22Rv1 (cell line): Measurements from ENCODE around the gene SLC4A3.
A peak's percentile ranks its signal among the peaks of the same experiment; 100 is the strongest.

Source experiments
- H3K27ac ChIP-seq: fragments of 450-650 bp; 2 replicates; pipeline ENCODE4 v1.5.1; 2017
- CTCF ChIP-seq: fragments of 450-650 bp; IDR thresholded peaks from 2 replicates; pipeline ENCODE4 v1.5.1; 2017; ENCODE audit warnings: mild to moderate bottlenecking
- ZFX ChIP-seq: fragments of 450-650 bp; IDR thresholded peaks from 2 replicates; pipeline ENCODE4 v1.6.1; 2017; ENCODE audit warnings: antibody characterized with exemption, borderline replicate concordance

SLC4A3 gene

DNA sequence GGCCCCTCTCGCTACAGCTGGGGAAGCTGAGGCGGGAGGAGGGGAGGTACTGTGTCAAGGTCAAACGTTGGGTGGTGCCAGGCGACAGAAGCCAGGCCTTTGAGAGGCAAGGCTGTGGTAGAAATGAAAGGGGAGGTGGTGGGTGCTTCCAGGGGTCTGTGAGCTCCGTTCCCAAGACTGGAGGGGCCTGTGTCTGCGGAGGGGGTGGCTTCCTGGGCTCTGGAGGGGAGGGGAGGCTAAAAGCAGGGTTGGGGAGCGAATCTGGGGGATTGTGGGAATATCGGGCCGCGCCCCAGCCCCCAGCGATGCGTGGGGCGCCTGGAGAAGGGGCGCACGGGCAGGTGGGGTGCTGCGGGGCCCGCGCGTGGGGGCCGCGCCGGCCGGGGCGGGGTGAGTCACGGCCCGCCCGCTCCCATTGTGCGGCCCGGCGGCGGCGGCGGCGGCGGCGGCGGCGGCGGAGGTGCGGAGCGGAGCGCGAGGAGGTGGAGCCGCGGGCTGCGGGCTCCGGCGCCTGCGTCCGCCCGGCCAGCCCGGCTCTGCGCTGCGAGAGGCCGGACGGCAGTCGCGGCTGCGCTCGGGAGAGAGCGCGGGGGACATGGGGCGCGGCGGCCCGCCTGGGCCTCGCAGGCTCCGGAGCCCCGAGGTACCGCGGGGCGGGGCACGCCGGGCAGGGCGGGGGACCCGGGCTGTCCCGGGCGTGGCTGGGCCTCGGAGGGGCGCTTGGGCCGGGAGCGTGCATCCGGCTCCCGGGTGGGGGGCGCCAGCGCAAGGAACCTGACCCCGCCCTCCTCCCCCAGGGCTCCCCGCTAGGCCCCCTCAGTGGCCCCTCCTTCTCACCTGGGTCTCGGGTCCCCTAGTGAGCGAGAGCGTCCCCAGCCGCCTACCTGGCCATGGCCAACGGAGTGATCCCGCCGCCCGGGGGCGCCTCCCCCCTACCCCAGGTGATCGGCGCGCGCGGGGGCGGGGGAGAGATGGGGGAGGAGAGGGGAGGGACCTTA lies at the start of gene SLC4A3:
Gene SLC4A3, plus strand, starts transcription at position 528 of the 998 bp plus-strand sequence. Its CDS starts 363 bp downstream, at position 891.
- TF ChIP-seq CTCF, result peak; percentile 42
- TF ChIP-seq ZFX, result no peak
- no peak within 1 kb of the TSS for H3K27ac ChIP-seq

DNA sequence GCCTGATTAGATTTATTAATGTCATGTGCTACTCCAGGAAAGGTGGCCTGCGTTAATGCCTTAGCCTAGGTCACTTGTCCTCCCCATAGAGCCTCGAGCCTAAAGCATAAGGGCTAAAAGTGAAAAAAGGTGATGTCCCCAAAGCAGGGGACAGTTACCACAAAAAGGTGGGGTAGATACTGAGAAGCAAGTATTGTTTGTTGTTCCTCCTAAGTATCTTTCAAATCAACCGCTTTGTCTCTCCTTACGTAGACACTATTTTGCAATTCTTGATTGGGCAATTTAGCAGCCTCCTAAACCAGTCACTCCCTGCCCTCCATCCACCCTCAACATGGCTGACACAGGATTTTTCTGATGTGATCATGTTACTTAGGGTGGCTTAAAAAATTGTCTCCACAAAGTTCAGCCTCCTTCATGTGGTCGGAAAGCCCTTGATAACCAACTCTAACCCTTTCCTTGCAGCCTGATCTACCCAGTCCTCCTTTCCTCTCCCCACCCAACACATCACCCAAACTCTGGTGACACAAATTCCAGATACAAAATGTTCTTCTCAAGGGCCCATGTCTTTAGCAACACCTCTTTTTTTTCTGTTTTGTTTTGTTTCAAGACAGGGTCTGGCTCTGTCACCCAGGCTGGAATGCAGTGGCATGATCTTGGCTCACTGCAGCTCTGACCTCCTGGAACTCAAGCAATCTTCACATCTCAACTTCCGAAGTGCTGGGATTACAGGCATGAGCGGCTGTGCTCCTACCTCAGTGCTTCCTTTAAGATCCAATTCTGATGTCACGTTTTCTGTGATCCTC lies 48.4 kb upstream of the SLC4A3 start:
- TF ChIP-seq ZFX (no peak), CTCF (no peak)
- H3K27ac ChIP-seq, result no peak overlapping the region

GRCh38 chr2:219581346-219581745 lies 46.1 kb upstream of the SLC4A3 start:
- no peak overlapping the region for H3K27ac ChIP-seq
- TF ChIP-seq ZFX, result no peak
- no peak for TF ChIP-seq CTCF

GRCh38 chr2:219591091-219591490 lies 36.3 kb upstream of the SLC4A3 start:
- no peak overlapping the region for H3K27ac ChIP-seq
- TF ChIP-seq ZFX, result no peak
- TF ChIP-seq CTCF, result no peak

DNA sequence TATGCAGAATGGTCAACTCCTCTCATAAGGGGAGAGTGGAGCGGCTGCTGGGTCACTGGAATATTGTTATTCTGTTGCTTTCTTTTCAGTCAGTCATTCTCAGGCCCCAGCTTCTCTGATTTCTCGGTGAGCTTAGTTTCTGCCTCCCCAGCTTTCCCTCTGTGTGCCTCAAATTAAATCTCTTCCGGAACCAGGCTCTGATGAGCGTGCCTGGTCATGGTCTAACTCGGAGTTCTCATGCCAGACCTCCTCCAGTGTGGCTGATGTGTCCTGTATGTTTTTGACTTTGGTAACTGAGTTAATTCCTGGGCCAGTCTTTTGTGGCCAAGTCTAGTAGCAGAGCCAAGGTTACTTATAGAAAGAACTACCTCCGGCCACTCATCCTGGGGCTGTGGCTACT lies 34.7 kb upstream of the SLC4A3 start:
- TF ChIP-seq CTCF (no peak), ZFX (no peak)
- no peak overlapping the region for H3K27ac ChIP-seq

DNA sequence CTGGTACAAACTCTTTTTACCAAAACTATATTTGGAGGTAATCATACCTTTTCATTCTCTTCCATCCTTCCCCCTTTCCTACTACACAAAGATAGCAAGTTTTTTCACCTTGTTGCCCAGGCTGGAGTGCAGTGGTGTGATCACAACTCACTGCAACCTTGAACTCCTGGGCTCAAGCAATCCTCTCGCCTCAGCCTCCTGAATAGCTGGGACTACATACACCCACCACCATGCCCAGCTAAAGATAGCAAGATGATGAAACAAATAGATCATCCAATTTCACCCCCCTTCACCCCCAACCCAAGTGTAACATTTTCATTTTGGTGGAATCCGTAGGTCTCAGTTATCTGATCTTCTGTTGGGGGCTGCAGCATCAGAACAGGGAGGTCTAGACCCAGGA lies 34.3 kb upstream of the SLC4A3 start:
- no peak for TF ChIP-seq ZFX
- no peak overlapping the region for H3K27ac ChIP-seq

- no peak for TF ChIP-seq CTCF
- no peak for TF ChIP-seq ZFX
- no peak overlapping the region for H3K27ac ChIP-seq
Measured at GRCh38 chr2:219595256-219595655, 32.2 kb upstream of the SLC4A3 start.
